ENCODE measurements around the gene SEC61A1. TPM values are rescaled to one million over a fixed set of nuclear protein-coding genes. Genes with fewer than 3 reads are reported as not detected.

Gene SEC61A1
- total RNA-seq, 6 experiments from 2014 or later: 120 to 187 (median 151) TPM

DNA sequence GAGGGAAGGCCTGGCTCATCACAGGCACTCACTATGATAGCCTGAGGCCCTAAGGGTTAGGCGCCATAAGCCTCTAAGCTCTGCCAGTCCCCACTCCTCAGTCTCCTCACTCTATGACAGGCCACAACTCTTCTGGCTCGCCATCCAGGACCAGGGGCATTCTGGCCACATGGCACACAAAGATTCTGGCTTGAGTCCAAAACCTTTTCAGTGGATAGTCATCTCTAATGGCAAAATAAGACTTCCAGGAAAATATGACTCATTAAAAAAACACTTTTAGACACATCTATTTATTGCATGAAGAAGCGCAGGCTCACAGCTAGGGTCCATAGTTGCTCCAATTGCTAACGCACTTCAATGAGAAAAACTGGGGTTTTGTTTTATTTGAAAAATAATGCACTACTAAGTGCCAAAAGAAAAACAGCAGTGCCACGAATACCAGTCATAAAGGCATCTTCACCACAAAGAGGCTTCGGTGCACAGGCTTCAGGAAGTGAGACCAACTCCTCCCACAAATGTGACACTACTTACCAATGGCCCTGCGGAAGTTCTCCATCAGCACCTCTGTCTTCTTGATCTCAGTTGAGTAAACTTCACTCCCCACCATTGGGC is 60.2 kb downstream of the SEC61A1 start:
- no peak for TF ChIP-seq POLR2A (IDR thresholded peaks at IDR 0.05)
- TF ChIP-seq, protein P1, sequence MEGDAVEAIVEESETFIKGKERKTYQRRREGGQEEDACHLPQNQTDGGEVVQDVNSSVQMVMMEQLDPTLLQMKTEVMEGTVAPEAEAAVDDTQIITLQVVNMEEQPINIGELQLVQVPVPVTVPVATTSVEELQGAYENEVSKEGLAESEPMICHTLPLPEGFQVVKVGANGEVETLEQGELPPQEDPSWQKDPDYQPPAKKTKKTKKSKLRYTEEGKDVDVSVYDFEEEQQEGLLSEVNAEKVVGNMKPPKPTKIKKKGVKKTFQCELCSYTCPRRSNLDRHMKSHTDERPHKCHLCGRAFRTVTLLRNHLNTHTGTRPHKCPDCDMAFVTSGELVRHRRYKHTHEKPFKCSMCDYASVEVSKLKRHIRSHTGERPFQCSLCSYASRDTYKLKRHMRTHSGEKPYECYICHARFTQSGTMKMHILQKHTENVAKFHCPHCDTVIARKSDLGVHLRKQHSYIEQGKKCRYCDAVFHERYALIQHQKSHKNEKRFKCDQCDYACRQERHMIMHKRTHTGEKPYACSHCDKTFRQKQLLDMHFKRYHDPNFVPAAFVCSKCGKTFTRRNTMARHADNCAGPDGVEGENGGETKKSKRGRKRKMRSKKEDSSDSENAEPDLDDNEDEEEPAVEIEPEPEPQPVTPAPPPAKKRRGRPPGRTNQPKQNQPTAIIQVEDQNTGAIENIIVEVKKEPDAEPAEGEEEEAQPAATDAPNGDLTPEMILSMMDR (IDR thresholded peaks at IDR 0.05): no peak
- ATAC-seq (peak in 1 of 4 donors; percentile 58), DNase-seq (peak in 1 of 3 donors; percentile 12)
- Histone ChIP-seq H3K36me3 (peaks cover 0 to 6% (median 0%) of the 10 kb centered on the region in 4 donors), H3K4me3 (no peak overlapping the region), H3K4me1 (peaks cover 0 to 20% (median 0%) of the 10 kb centered on the region in 4 donors), H3K27me3 (no peaks in the 10 kb centered on the region), H3K27ac (no peak overlapping the region), H3K9me3 (no peaks in the 10 kb centered on the region)
- intact Hi-C loops (cut with DNase I): no loop called here
- WGBS (ENCODE audit: insufficient coverage, low coverage, low lambda C conversion rate, missing lambda C conversion rate): 85% methylated on average over 6 of the region's 7 CpGs

- H3K27ac ChIP-seq: peak overlapping the region in 1 of 3 donors; percentile 21
- intact Hi-C loops (cut with DNase I): no loop called here
- H3K9me3 ChIP-seq: no peaks in the 10 kb centered on the region
- TF ChIP-seq, protein P1 (IDR thresholded peaks at IDR 0.05): no peak
- TF ChIP-seq POLR2A (IDR thresholded peaks at IDR 0.05): no peak
- no peaks in the 10 kb centered on the region for H3K27me3 ChIP-seq
- no peak overlapping the region for H3K4me3 ChIP-seq
- DNase-seq (no peak), ATAC-seq (peak; percentile 41 to 76 (median 58))
- peaks cover 0 to 10% (median 0%) of the 10 kb centered on the region in 4 donors for H3K4me1 ChIP-seq
- WGBS (ENCODE audit: insufficient coverage, low coverage, low lambda C conversion rate, missing lambda C conversion rate): 75% methylated on average over 6 of the region's 9 CpGs
- H3K36me3 ChIP-seq: peaks cover 0 to 16% (median 0%) of the 10 kb centered on the region in 4 donors
Observed at GRCh38 chr3:128113817-128114794, 61.9 kb downstream of the SEC61A1 start.

Small RNA genes within 50 kb of the gene (small RNA-seq; reads per million reads assigned to genes)
- 0.13 to 0.29 reads per million in 2 experiments for gene RNU2-37P

Other genes with a start within 250 kb of the SEC61A1 start
- gene MGLL, start 229.9 kb upstream of the SEC61A1 start, total RNA-seq: 100 to 1,000 TPM in 5 of 6 experiments, 10 to 100 TPM in 1; 97.0 to 168 (median 115) TPM
- under 1 TPM in 1 of 6 experiments, not detected in 5; 0.22 TPM for gene KBTBD12, start 137.2 kb upstream of the SEC61A1 start, total RNA-seq
- gene RUVBL1, start 71.4 kb downstream of the SEC61A1 start, total RNA-seq: 10 to 100 TPM in 5 of 6 experiments, 1 to 10 TPM in 1; 8.6 to 20.3 (median 12.9) TPM
- 10 to 100 TPM; 10.1 to 24.0 (median 13.4) TPM for gene EEFSEC, start 101.0 kb downstream of the SEC61A1 start, total RNA-seq